Measurements from ENCODE around the gene NPPA.

- TF ChIP-seq CTCF (IDR thresholded peaks at IDR 0.05 in 4 of 5, conservative IDR thresholded peaks at IDR 0.05 in 1 of 5) (peak in 2 of 5 experiments; percentile 21 to 36), POLR2A (IDR thresholded peaks at IDR 0.05) (peak in 1 of 2 donors; percentile 31)
Observed at GRCh38 chr1:11880181-11880575, 32.6 kb upstream of the NPPA start.

Measured in gastrocnemius medialis (tissue), 4 donors.